Nephron progenitor cell (in vitro differentiated cells): ENCODE data around the gene HDGF.

Experiments used
- DNase-seq: peaks from one replicate; pipeline ENCODE4 v3.0.0; 2021
- H3K27ac Mint-ChIP-seq: 2 replicates; pipeline ENCODE4 v1.8.0; 2021; ENCODE audit warnings: mild to moderate bottlenecking, moderate library complexity, mixed read lengths
- H3K27me3 Mint-ChIP-seq: 2 replicates; pipeline ENCODE4 v1.8.0; 2021; ENCODE audit warnings: mild to moderate bottlenecking, low read depth, mixed read lengths; ENCODE audit not compliant: poor library complexity
- H3K36me3 Mint-ChIP-seq: 2 replicates; pipeline ENCODE4 v1.8.0; 2021; ENCODE audit warnings: low read depth, mixed read lengths
- H3K4me1 Mint-ChIP-seq: 2 replicates; pipeline ENCODE4 v1.8.0; 2021; ENCODE audit warnings: mixed read lengths
- H3K4me3 Mint-ChIP-seq: 2 replicates; pipeline ENCODE4 v1.8.0; 2021; ENCODE audit warnings: mild to moderate bottlenecking, moderate library complexity, mixed read lengths
- H3K9me3 Mint-ChIP-seq: 2 replicates; pipeline ENCODE4 v1.8.0; 2021; ENCODE audit warnings: mild to moderate bottlenecking, moderate library complexity, mixed read lengths
- TF ChIP-seq, protein P1 (sequence below): fragments of 200-600 bp; sonication (generic); IDR thresholded peaks from 2 replicates; pipeline ENCODE4 v1.5.0; 2021; ENCODE audit warnings: antibody characterized with exemption

HDGF gene

GRCh38 chr1:156772222-156772621, 20.7 kb upstream of the HDGF start:
- no peak overlapping the region for H3K27ac Mint-ChIP-seq
- no peak overlapping the region for H3K4me3 Mint-ChIP-seq
- peaks cover 64% of the 10 kb centered on the region for H3K4me1 Mint-ChIP-seq

GRCh38 chr1:156768610-156769295, 17.3 kb upstream of the HDGF start:
- DNase-seq = no peak
- TF ChIP-seq, protein P1, sequence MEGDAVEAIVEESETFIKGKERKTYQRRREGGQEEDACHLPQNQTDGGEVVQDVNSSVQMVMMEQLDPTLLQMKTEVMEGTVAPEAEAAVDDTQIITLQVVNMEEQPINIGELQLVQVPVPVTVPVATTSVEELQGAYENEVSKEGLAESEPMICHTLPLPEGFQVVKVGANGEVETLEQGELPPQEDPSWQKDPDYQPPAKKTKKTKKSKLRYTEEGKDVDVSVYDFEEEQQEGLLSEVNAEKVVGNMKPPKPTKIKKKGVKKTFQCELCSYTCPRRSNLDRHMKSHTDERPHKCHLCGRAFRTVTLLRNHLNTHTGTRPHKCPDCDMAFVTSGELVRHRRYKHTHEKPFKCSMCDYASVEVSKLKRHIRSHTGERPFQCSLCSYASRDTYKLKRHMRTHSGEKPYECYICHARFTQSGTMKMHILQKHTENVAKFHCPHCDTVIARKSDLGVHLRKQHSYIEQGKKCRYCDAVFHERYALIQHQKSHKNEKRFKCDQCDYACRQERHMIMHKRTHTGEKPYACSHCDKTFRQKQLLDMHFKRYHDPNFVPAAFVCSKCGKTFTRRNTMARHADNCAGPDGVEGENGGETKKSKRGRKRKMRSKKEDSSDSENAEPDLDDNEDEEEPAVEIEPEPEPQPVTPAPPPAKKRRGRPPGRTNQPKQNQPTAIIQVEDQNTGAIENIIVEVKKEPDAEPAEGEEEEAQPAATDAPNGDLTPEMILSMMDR = no peak
- peaks cover 31% of the 10 kb centered on the region for H3K36me3 Mint-ChIP-seq
- H3K27ac Mint-ChIP-seq = peak overlapping the region; percentile 13
- H3K9me3 Mint-ChIP-seq = no peaks in the 10 kb centered on the region
- H3K27me3 Mint-ChIP-seq = no peaks in the 10 kb centered on the region
- peaks cover 51% of the 10 kb centered on the region for H3K4me1 Mint-ChIP-seq
- H3K4me3 Mint-ChIP-seq = no peak overlapping the region

More at GRCh38 chr1:156772222-156772621, 20.7 kb upstream of the HDGF start:
- TF ChIP-seq, protein P1 = peak; percentile 12
- peaks cover 39% of the 10 kb centered on the region for H3K36me3 Mint-ChIP-seq
- DNase-seq = no peak
- H3K27me3 Mint-ChIP-seq = no peaks in the 10 kb centered on the region
- no peaks in the 10 kb centered on the region for H3K9me3 Mint-ChIP-seq

GRCh38 chr1:156767879-156768604, 16.6 kb upstream of the HDGF start:
- H3K27ac Mint-ChIP-seq = peak overlapping the region; percentile 13
- DNase-seq = no peak
- H3K36me3 Mint-ChIP-seq = peaks cover 24% of the 10 kb centered on the region
- peaks cover 44% of the 10 kb centered on the region for H3K4me1 Mint-ChIP-seq
- TF ChIP-seq, protein P1 = no peak
- H3K9me3 Mint-ChIP-seq = no peaks in the 10 kb centered on the region
- H3K27me3 Mint-ChIP-seq = no peaks in the 10 kb centered on the region
- H3K4me3 Mint-ChIP-seq = no peak overlapping the region

DNA sequence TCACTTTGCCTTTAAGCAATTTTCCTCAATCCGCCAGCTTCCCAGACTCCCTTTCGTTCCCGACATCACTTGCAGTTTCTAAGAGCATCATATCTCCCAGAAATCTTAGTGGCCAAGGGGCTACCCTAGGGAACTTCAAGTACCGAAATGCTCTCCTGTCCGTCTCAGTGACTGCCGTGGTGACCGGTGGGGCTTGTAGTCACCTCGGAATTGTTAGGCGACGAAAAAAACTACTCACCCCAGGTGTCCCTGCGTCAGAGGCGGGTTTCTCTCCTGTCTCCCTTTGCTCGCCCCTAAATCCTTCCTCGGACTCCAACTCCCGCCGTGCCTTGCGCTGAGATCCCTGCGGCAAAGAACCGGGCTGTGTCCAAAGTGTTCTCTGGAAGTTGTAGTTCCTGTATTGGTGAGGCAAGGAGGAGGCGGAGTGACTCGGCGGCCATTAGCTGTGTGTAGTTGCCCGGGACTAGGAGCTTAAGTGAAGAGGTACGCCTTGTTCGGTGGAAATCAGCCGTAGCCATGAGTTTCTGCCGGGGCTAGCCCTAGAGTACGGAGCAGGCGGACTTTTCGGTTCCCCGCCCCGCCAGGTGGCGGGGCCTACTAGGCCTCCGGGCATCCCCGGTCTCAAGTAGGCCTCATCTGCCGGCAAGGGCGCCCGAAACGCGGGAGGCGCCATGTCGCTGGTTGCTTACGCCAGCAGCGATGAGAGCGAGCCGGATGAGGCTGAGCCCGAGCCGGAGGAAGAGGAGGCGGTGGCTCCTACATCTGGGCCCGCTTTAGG, 15.8 kb upstream of the HDGF start, which contains the start of gene PRCC:
PRCC (plus strand) TSS at position 435 of the 778 bp plus-strand sequence; CDS start at position 672, 237 bp downstream.
- H3K36me3 Mint-ChIP-seq = peaks cover 18% of the 10 kb centered on the region
- H3K27ac Mint-ChIP-seq = peak within 1 kb of the TSS; percentile 43
- H3K4me3 Mint-ChIP-seq = no peak within 1 kb of the TSS
- no peaks in the 10 kb centered on the region for H3K27me3 Mint-ChIP-seq
- TF ChIP-seq, protein P1 = no peak
- H3K9me3 Mint-ChIP-seq = no peaks in the 10 kb centered on the region
- DNase-seq = peak; percentile 92
- H3K4me1 Mint-ChIP-seq = peaks cover 36% of the 10 kb centered on the region

GRCh38 chr1:156766298-156767100, 15.0 kb upstream of the HDGF start:
- no peaks in the 10 kb centered on the region for H3K9me3 Mint-ChIP-seq
- H3K27me3 Mint-ChIP-seq = no peaks in the 10 kb centered on the region
- no peak for DNase-seq
- TF ChIP-seq, protein P1 = no peak
- H3K4me1 Mint-ChIP-seq = peaks cover 32% of the 10 kb centered on the region
- peak overlapping the region; percentile 43 for H3K27ac Mint-ChIP-seq
- H3K36me3 Mint-ChIP-seq = peaks cover 18% of the 10 kb centered on the region
- no peak overlapping the region for H3K4me3 Mint-ChIP-seq
